Measurements from ENCODE around the gene AMDHD2.

DNA sequence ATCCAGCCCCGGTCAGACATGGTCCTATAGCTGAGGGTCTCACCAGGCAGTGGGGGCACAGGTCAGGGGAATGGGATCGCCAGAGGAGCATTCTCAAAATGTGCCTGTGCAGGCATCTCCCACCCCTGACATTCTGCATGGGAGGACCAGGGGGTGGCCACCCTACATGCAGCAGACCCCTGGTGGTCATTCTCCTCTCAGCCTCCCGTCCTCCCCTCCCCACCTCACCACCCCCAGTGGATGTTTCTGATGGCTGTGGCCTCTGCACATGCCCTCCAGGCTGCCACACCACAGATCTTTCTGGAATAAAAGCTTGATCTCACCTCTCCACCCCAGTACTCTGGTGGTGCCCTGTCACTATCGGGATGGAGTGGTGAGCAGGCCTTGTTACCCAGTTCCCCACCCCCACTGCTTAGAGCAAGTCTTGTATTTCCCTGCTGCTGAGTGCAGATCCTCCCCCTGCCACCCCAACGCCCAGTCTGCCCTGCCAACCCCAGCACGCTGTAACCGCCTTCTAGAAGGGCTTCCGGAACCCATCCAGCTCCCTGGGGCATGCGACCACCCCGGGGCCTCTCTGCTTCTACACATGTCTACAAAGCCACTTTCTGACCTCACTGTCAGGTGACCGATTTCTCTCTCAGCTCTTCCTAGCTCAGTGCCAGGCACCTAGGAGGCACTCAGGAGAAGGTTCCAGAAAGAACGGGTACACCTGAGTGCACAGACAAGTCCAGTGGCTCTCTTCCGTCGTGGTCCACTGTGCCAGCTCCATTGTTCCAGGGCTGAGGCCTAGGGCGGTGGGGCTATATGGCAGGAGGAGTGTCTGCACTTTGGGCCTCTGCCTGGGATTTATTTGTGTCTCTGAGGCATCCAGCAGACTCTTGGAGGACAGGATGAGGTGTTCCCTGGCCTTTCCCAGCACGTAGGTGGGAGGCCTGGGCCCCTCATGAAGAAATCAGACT, 36.0 kb upstream of the AMDHD2 start:
- no peak for TF ChIP-seq CTCF (IDR thresholded peaks at IDR 0.05)
- TF ChIP-seq POLR2A (IDR thresholded peaks at IDR 0.05), result no peak
